Measurements from ENCODE around the gene ERFE.
"Not testable (repeated sequence)": the region's sequence is repeated elsewhere in the genome, so short reads cannot be mapped to it uniquely, and the experiment has no call there.

The ERFE gene

GRCh38 chr2:238158509-238159070 is at the start of gene ERFE:
Gene ERFE, plus strand, starts transcription at chr2:238158970. Its CDS starts 38 bp downstream, at chr2:238159008.
- no peak for DNase-seq

DNA sequence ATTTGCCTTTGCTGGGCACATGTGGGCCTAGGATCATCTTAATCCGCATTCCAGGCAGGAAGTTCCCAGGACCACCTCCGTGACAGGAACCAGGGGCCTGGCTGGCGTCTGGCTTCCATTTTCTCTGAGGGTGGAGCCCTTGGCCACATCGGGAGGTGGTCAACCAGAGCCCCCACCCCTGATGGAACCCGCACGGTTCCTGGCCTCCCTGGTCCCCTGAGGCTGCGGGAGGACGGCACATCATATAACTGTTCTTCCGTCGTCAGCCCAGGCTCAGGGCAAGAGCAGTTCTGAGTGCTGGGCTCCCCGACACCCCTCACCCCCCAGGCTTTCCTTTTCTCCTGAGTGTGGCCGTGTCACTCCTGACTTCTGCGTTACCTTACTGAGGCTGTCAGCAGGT is 45.2 kb upstream of the ERFE start:
- DNase-seq = no peak

GRCh38 chr2:238114331-238114841 is 44.4 kb upstream of the ERFE start:
- DNase-seq = no peak

DNA sequence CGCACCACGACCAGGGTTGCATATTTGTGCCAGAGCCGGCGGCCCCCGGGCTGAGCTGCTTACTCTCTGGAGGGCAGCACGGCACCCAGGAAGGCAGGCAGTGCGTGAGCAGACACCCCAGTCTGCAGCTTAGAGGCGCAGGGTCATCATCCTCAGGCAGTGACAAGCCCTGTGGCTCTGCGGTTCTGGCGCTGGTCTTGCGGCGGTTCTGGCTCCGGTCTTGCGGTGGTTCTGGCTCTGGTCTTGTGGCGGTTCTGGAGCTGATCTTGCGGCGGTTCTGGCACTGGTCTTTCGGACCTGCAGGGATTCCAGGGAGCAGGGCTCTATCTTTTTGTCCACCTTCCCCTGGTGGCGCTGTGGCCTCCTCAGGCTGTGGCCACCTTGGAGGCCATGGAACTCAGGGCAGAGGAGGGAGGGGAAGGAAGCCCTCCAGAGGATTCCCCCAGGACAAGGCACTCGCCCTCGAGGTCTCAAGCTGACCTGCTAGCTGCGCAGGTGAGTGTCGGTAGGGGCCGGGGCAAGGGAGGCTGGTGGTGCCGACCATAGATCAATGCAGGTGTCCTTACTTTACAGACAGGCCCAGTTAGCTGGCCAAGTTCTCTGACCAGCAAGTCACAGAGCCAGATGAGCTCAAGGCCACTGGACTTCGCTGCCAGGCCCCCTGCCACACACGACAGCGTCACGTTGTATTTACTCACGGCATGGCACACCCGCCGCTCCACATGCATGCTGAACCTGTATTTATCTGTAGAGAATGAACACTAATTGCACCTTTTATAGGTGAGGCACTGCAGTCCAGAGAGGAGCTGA is 43.7 kb upstream of the ERFE start:
- DNase-seq = no peak

DNA sequence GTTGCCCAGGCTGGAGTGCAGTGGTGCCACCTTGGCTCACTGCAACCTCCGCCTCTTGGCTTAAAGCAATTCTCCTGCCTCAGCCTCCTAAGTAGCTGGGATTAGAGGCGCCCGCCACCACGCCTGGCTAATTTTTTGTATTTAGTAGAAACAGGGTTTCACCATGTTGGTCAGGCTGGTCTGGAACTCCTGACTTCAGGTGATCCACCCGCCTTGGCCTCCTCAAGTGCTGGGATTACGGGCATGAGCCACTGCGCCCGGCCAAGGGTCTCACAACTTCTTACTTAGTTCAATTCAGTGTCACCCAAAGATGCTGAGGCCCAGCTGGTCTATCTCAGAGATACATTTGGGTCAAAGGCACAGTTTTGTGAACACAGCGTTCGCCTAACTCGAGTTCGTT is 43.1 kb upstream of the ERFE start:
- not testable (repeated sequence) for DNase-seq

- DNase-seq = no peak
Measured at GRCh38 chr2:238116298-238117198, 42.2 kb upstream of the ERFE start.

GRCh38 chr2:238117199-238118154 is 41.3 kb upstream of the ERFE start:
- DNase-seq = no peak

DNA sequence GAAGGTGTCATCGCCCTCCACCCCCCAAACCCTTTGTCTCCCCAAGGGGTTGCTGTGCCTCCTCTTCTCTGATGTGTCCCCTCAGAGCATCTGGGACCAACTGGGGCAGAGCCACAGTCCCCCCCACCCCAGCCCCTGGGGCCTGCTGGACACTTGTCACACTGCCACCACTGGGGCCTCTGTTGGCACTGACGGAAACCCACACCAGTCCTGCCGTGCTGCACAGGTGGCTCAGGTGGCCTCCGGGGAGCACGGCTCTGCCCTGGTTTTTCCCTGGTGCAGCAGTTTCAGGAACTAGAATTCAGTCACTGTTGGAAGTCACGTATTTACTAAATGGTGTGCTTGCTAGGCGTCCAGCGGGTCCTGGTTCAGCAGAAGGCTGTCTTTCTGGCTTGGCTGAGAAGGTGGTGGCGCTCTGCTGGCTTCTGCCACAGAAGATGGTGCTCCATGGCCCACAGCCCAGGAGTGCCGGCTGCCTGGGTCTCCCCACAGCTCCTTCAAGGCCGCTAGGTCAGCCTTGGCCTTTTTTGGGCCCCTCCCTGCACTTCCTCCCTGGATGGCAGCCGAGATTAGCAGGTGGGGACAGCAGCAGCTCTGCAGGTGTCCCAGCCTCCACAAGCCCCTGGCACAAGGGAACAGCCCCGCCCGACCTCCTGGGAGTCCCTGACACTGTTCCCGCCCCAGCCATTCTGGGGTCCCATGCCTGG is 38.9 kb upstream of the ERFE start:
- DNase-seq = no peak

GRCh38 chr2:238120463-238121298 is 38.1 kb upstream of the ERFE start:
- no peak for DNase-seq

DNA sequence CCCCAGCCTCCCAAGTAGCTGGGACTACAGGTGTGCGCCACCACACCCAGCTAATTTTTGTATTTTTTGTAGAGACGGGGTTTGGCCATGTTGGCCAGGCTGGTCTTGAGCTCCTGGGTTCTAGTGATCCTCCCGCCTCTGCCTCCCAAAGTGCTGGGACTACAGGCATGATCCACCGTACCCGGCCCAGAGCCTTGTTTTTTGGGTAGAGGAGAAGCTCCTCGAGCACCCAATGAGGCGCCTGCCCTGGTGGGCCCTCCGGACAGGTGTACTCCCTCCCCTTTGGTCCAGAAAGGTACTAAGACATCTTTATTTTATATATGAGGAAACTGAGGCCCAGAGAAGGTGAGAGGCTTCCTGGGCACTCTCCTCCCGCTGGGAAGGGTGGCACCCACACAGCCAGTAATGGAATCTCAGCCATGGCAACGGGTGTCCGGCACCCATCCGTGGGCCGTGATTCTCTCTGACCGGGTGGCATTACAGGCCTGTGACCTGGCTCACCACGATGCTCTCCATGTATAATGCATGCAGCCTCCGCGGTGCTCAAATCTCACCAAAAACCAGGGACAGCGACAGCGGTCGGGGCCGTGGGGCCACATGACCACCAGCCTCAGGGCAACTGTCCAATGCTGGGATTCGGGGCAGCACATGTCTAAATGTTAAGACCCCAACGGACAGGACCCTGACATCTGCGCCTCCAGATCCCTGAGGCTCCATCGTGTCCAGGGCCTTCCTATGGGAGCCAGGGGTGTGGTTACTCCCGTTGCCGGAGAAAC is 37.1 kb upstream of the ERFE start:
- no peak for DNase-seq

- DNase-seq = no peak
Measured at GRCh38 chr2:238122287-238123217, 36.2 kb upstream of the ERFE start.

GRCh38 chr2:238123218-238123971 is 35.4 kb upstream of the ERFE start:
- no peak for DNase-seq

DNA sequence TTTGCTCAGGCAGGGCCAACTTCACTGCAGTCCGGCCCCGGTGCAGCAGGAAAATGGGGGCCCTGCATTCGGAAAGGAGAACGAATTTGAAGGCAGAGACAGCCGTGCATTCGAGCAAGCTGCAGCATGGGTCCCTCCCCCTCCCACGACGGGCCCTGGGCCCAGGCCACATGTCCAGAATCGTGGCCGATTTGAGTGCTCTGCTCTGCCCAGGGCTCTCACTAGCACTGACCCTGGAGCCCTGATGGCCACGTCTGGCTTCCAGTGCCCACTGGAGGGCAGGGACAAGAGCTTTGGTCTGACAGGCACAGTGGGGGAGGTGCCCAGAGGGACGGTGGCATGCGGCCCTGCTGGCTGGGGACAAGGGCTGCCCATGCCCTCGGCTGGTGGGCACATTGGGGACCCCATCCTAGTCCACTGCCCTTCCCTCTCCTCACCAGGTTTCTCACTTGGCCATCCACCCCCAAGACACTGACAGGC is 34.7 kb upstream of the ERFE start:
- DNase-seq = no peak

DNA sequence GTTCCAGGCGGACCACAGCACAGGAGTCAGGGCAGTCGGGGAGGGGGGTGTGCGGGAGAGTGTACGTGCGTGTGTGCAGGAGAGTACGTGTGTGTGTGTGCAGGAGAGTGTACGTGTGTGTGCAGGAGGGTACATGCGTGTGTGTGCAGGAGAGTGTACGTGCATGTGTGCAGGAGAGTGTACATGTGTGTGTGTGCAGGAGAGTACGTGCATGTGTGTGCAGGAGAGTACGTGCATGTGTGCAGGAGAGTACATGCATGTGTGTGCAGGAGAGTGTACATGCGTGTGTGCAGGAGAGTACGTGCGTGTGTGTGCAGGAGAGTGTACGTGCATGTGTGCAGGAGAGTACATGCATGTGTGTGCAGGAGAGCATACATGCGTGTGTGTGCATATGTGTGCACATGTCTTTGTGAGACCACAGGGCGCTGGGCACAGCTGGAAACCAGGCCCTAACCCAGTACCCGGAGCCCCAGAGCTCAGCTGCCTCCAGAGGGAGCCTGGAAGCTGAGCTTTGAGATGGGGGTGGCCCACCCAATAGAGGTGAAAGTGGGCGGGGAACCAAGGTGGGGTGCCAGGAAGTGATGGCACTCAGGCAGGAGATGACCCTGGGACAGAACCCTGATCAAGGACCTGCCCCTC is 34.2 kb upstream of the ERFE start:
- DNase-seq = no peak

GRCh38 chr2:238125127-238125885 is 33.5 kb upstream of the ERFE start:
- DNase-seq = no peak

- no peak for DNase-seq
Measured at GRCh38 chr2:238126338-238126737, 32.4 kb upstream of the ERFE start.
